Mononuclear cell (primary cell): Measurements from ENCODE around the gene STOX2. TPM values are rescaled to one million over a fixed set of nuclear protein-coding genes. Genes with fewer than 3 reads are reported as not detected.

Experiments
- H3K27me3 ChIP-seq: 2 replicates; pipeline ENCODE4 v1.6.0; 2011; ENCODE audit warnings: low read length, control low read depth; ENCODE audit not compliant: insufficient read depth
- H3K4me1 ChIP-seq: 2 replicates; pipeline ENCODE4 v1.5.1; 2011; ENCODE audit warnings: mild to moderate bottlenecking, low read length, control low read depth; ENCODE audit not compliant: insufficient read depth
- H3K4me3 ChIP-seq: 2 replicates; pipeline ENCODE4 v1.5.1; 2011; ENCODE audit warnings: mild to moderate bottlenecking, low read length, moderate library complexity
- H3K9me3 ChIP-seq: 2 replicates; pipeline ENCODE4 v1.5.1; 2011; ENCODE audit warnings: low read depth, mild to moderate bottlenecking, control low read depth, low read length
- total RNA-seq: library from RNA; depleted of rRNA; stranded (reverse); fragments of >200 nt; gene quantifications from one replicate; pipeline ENCODE4 v1.2.3, GENCODE V29; 2012

The STOX2 gene
- total RNA-seq, 1 donor, result under 0.01 TPM

DNA sequence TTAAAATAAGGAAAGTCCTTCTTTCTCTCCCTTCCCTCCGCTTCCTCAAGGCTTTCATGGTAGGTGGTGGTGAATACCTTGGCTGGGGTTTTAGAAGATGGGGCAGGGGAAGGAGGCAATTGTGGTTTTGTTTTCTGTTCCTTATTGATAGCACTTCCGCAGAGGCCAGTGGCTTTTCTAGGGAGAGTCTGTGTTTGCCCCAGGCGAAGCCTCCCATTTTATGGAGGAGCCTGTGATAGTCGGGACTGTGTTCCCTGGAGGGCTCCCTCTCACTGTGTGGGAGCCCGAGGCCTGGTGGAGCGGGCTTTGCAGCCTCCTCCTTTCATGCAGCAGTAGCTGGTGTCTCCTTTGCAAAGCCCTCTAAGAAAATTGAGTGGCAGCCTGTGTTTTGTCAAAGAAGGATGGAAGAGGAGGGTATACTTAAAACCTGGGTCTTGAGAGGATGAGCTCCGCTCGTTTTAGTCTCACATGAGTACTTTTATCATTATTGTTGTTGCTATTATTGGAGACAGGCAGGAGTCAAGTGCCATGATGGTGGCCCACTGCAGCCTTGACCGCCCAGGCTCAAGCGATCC is 29.8 kb upstream of the STOX2 start:
- Histone ChIP-seq H3K9me3 (no peaks in the 10 kb centered on the region), H3K4me3 (no peak overlapping the region), H3K27me3 (no peaks in the 10 kb centered on the region), H3K4me1 (no peaks in the 10 kb centered on the region)

DNA sequence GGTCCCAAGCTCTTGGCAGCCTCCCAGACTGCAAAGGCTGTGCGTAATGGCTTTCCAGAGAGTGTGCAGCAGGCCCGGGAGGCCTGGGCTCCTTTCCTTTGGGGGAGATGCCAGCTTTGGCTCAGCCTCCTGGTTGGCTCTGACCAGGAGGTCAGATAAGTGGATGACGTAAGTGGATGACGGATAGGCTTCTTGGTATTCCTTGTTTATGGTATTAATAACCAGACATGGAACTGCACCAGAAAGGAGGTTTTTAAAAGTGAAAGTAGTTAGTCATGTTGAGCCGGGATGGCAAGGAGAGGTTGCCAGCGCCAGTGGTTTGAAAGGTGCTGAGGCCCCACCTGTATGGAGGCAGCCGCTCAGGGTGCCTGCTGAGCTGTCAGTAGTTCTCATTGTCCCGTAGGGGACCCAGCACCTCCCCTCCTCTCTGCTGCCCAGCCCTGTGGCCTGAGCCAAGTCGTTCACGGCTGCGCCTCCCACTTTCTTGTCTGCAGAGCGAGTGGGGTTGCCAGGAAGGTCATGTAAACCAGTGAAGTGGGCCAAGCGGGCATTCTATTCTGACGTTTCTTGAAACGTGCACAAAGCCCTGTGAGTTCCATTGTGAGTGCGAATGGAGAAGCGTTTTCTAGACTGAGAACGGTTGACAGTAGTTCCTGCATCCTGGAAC is 28.7 kb upstream of the STOX2 start:
- Histone ChIP-seq H3K4me1 (no peaks in the 10 kb centered on the region), H3K9me3 (no peaks in the 10 kb centered on the region), H3K27me3 (no peaks in the 10 kb centered on the region), H3K4me3 (no peak overlapping the region)

DNA sequence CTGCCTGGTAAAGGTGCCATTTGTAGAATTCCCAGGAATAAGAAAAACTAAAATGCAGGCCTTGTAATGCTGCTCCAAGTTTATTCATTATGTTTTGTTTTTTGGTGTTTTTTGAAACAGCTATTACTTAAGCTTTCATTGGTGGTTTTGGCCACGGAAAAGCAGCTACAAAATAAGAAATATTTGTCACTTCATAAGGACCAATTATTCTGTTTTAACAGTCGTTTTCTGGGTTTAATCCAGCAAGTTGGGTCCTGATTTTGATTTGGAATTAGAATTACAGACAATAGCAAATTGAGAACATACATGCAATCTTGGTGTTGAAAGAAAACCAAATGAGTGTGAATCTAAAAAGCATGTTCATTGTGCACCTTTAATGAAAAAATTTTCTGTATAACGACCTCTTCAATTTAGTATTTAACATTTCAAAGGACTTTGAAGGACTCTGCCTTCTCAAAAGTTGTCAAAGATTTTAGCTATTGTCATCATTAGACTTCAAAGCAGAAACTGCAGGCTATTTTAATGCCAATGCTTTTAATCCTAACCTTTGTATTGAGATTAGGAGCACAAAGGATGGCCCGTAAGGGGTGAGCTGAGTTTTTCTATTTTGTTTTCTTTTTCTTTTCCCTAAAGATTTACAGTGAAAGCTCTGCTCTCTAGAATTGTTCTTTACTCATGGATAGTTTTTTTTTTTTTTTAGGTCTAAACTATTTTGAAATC is 26.7 kb upstream of the STOX2 start:
- Histone ChIP-seq H3K4me1 (no peaks in the 10 kb centered on the region), H3K4me3 (no peak overlapping the region), H3K27me3 (no peaks in the 10 kb centered on the region), H3K9me3 (no peaks in the 10 kb centered on the region)

DNA sequence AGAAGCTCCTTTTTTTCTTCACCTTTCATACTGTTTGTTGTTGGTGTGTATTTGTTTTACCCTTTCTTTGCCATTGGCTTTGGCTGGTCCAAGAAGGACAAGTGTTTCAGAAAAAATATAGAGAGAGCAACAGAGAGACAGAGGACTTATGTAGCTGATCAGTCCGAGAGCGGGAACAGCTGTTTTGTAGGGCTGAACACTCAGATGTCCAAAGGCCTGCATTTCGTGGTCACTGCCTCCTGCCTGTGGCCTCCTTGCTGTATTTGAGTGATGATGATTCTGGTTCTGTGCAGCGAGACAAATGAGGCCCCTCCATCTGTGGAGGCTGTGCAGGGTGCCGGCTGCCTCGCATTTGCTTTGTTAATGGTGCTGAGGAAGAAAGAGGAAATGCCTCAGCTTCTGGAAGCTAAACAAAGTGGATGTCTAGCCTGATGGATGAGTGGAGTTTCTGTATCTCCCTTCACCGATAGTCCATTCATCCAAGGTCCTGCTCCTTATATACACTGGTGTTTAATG is 19.8 kb upstream of the STOX2 start:
- H3K9me3 ChIP-seq, result no peaks in the 10 kb centered on the region
- H3K4me3 ChIP-seq, result no peak overlapping the region
- no peaks in the 10 kb centered on the region for H3K4me1 ChIP-seq

DNA sequence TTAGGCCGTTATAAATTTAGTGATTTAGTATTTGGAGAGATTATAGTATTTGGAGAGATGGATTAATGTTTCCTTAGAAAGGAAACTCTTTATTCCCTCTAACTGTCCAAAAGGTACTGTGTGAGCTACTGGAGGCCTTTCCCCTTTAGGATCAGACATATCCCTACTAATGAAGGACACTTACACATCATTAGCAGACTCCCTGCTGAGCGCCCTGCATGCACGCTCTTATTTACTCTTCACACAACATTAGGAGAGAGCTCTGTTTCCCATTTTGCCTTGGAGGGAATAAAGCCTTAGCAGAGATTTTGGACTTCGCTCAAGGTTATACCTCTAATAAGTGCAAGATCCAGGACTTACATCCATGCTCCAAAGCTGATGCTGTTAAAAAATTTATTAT is 17.8 kb upstream of the STOX2 start:
- Histone ChIP-seq H3K4me1 (no peaks in the 10 kb centered on the region), H3K27me3 (no peaks in the 10 kb centered on the region), H3K9me3 (no peaks in the 10 kb centered on the region), H3K4me3 (no peak overlapping the region)

More for the DNA sequence above, 19.8 kb upstream of the STOX2 start:
- no peaks in the 10 kb centered on the region for H3K27me3 ChIP-seq

DNA sequence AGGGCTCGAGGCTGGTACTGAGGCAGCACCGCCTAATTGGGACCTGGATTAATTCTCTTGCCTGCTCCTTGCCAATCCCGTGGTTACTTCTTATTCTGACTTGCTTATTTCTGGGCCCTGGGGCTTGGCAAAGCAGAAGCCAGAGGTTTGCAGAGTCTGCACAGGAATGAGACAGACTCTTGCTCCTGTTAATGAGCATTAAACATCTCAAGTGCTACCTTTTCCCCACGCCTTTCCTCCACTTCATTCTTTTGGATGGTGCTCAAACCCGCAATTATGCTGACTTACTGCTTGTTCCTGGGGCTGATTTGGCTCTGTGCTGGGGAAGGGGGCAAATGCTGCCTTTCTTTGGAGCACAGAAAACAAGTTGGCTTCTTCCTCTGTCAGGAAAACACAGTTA is 16.5 kb upstream of the STOX2 start:
- Histone ChIP-seq H3K27me3 (no peaks in the 10 kb centered on the region), H3K9me3 (no peaks in the 10 kb centered on the region), H3K4me1 (no peaks in the 10 kb centered on the region), H3K4me3 (no peak overlapping the region)

DNA sequence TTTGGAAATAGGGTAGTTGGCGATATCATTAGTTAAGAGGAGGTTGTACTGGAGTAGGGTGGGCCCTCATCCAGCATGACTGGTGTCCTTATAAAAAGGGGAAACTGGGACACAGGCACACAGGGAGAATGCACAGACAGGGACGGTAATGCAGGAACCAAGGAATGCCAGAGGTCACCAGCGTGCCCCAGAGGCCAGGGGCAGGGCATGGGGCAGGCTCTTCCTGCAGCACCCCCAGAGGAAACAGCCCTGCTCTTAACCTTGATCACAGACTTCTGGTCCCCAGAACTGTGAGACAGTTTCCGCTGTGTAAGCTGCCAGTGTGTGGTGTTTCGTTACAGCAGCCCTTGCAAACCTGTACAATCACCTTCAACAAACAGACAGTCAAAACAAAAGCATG is 15.9 kb upstream of the STOX2 start:
- Histone ChIP-seq H3K4me1 (no peaks in the 10 kb centered on the region), H3K27me3 (no peaks in the 10 kb centered on the region), H3K9me3 (no peaks in the 10 kb centered on the region), H3K4me3 (no peak overlapping the region)

DNA sequence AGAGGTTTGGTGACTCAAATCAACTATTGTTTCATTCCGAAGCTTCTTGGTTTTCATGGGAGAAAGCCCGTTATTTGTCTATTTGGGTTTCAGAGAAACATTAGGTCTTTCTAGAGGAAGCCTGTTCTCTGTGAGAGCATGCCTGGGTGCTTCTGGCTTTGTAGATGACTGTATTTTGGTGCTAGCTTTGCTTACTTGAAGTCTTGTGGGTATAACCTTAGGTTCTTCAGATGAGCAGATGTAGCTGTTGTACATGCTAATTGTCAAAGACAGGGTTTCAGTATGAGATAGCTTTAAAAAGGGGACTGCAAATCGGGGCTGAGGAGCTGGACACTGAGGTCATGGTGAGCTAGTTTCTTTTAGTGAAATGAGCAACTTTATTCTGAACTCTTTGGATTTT is 7.9 kb upstream of the STOX2 start:
- Histone ChIP-seq H3K9me3 (no peaks in the 10 kb centered on the region), H3K4me3 (no peak overlapping the region), H3K27me3 (no peaks in the 10 kb centered on the region), H3K4me1 (no peaks in the 10 kb centered on the region)

DNA sequence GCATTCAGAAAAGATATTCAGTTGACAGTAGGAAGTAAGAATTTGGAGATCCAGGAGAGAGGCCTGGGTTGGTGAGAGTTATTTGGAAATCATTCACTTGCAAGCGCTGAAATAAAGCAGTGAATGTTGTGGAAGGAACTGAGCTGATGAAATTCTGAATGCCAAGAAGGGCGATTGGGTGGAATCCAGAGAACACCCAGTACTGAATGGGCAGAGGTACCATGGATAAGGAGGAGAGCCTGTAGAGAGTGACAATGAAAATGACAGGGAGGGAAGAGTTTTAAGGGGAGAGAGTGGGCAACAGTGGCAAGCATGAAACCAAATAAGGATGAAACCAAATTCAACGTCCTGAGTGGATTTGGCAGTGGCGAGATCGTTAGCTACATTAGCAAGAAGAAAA is 6.7 kb upstream of the STOX2 start:
- Histone ChIP-seq H3K4me3 (no peak overlapping the region), H3K4me1 (no peaks in the 10 kb centered on the region), H3K27me3 (no peaks in the 10 kb centered on the region), H3K9me3 (no peaks in the 10 kb centered on the region)

DNA sequence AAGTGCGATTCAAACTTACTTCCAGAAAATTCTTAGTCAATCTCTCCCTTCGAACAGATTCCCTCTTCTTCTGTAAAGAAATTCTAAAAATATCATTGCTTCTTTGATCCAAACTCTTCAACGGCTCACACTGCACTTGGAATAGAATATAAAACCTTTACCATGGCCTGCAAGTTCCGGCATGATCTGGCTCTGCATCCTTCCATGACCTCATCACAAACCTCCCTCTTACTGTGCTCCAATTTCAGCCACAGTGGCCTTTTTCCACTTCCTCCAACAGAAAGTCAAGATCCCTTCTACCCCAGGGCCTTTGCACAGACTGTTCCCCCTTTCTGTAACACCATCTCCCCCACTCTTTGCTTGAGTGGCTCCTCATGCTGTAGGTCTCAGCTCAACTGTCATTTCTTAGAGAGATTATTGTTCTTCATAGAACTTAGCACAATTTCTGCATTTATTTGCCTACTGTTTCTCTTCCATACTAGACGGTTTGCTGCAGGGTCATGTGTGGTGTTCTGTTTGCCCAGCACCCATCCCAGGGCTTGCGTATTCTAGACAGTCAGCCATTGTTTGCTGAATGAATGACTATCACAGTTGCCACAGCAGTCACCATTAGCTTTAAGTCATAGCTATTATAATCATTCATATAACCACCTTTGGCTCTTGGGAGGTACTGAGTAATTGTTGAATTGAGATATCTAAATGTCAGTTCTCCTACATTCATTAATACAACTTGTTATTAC is 1.9 kb upstream of the STOX2 start:
- H3K4me3 ChIP-seq, result no peak overlapping the region
- peaks cover 21% of the 10 kb centered on the region for H3K4me1 ChIP-seq
- peaks cover 41% of the 10 kb centered on the region for H3K27me3 ChIP-seq
- H3K9me3 ChIP-seq, result no peaks in the 10 kb centered on the region

DNA sequence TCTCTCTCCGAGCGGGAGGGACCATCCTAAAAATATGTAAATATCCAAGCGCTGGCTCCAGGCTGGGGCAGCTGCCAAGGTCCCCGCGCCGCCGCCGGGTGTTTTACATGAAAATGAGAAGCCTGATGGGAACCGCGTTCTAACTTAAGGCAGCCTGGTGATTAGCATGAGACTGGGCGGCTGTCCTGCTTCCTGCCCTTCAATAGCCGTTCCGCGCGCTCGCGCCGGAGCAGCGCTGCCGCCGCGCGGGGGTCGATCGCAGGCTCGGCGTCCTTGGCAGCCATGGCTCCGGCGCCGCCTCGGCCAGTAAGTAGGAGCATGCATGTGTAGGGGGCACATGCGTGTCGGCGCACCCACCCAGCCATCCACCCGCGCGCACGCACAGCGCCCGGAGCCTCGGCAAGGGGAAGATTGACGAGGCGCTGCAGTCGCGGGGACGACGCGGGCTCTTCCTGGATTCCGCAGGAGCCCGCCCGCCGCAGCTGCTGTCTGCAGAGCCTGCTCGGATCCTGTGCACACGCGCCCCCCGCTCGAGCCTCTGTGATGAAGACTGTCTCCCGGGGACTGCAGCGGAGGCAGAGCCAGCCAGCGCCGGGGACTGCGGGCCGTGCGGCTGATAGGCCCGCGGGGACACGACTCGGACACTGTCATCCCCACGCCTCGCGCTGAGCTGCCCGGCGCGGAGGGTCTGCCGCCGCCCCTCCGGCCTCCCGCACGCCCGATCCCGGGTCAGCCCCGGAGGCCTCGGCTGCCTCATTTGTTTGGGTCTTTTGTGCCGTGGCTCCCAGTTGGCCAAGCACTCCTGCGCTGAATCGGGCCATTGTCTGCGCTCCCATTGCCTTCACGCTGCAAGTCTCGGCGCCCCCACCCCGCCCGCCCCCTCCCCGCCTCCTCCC is 734 bp downstream of the STOX2 start:
- Histone ChIP-seq H3K4me1 (peaks cover 21% of the 10 kb centered on the region), H3K27me3 (peaks cover 56% of the 10 kb centered on the region), H3K9me3 (no peaks in the 10 kb centered on the region), H3K4me3 (no peak overlapping the region)

DNA sequence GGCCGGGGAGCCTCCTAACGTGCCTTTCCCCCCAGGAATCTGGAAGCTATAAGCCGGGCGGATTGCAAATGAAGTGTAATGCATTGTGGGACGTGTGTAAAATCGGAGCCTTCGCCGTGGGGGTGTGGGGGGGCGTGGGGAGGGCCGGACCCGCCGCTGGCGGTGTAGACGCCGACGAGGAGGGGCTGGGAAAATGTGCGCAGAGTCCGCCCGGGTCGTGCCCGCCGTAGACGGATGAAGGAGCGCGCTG is 1.3 kb downstream of the STOX2 start:
- Histone ChIP-seq H3K4me1 (peaks cover 21% of the 10 kb centered on the region), H3K4me3 (no peak overlapping the region), H3K9me3 (no peaks in the 10 kb centered on the region), H3K27me3 (peaks cover 59% of the 10 kb centered on the region)

DNA sequence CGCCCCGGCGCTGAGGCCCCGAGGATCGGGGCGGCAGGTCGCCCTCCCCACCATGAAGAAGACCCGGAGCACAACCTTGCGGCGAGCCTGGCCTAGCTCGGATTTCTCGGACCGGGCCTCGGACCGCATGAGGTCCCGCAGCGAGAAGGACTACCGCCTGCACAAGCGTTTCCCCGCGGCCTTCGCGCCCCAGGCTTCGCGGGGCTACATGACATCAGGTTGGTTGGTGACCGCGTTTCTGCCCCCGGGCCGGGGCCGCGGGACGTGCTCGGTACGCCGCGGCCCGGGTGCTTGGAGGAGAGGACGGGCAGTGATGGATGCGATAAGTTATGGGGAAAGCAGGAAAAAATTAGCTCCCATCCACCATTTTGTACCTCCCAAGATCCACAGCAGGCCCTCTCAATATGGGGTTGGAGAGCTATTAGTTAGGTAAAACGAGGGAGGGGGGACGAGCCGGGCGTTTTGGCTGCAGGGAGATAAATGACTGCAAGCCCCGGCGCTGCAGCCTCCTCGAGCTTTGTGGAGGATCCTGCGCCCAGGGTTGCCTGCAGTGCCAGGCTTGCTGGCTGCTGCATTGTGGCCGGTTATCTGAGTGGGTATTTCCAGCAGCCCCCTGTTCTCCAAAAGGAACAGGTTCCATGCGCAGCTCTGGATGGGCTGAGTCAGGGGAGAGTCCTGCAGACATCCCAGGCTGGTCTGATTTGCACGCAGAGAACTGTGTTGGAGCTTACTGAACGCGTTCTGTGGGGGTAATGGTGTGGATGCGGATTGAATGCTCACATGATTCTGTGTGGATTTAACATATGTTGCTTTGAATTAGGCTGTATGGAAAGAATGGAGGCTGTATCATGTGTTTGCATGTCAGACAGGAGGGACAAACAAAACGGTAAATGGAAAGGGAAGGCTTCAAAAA is 1.9 kb downstream of the STOX2 start:
- H3K9me3 ChIP-seq, result no peaks in the 10 kb centered on the region
- no peak overlapping the region for H3K4me3 ChIP-seq
- peaks cover 59% of the 10 kb centered on the region for H3K27me3 ChIP-seq
- H3K4me1 ChIP-seq, result peaks cover 21% of the 10 kb centered on the region
